ENCODE measurements around the gene ZNF710. TPM values are rescaled to one million over a fixed set of nuclear protein-coding genes. Genes with fewer than 3 reads are reported as not detected.

Gene ZNF710
- total and polyA plus RNA-seq, 9 of the 15 experiments (the other 6 are each of a cell fraction or from before 2014, with no cell fraction given): 0.56 to 14.2 (median 5.2) TPM

DNA sequence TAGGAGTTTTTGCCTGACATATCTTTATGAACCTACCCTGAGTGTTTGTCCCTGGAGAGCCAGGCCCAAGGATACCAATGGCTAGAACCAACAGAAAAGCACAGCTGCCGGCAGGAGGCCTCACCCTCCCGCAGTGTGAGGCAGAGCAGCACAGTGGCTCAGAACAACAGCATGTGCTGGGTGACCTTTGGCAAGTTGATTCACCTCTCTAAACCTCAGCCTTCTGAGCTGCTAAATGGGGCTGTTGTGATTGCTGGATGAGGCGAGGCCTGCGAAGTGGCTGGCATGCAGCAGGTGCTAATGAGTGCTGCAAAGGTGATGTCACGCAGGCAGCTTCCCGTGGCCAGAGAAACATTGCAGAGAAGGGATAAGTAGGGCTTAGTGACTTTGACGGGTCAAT, 77.8 kb downstream of the ZNF710 start:
- H3K79me2 ChIP-seq (ENCODE audit: control insufficient read depth, insufficient read depth, low read length): no peaks in the 10 kb centered on the region
- H3K9me1 ChIP-seq (ENCODE audit: control insufficient read depth, insufficient read depth, low read length): no peaks in the 10 kb centered on the region
- TF ChIP-seq, protein P1, sequence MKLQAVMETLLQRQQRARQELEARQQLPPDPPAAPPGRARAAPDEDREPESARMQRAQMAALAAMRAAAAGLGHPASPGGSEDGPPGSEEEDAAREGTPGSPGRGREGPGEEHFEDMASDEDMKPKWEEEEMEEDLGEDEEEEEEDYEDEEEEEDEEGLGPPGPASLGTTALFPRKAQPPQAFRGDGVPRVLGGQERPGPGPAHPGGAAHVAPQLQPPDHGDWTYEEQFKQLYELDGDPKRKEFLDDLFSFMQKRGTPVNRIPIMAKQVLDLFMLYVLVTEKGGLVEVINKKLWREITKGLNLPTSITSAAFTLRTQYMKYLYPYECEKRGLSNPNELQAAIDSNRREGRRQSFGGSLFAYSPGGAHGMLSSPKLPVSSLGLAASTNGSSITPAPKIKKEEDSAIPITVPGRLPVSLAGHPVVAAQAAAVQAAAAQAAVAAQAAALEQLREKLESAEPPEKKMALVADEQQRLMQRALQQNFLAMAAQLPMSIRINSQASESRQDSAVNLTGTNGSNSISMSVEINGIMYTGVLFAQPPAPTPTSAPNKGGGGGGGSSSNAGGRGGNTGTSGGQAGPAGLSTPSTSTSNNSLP (IDR thresholded peaks at IDR 0.05; ENCODE audit: borderline replicate concordance, low read depth, low read length): no peak
- TF ChIP-seq KDM1A (IDR thresholded peaks at IDR 0.05) (peak; percentile 12 to 52; a peak in 1 of 4 replicates), IRF2 (CRISPR knock-in tag; IDR thresholded peaks at IDR 0.05) (no peak), RB1 (IDR thresholded peaks at IDR 0.05; ENCODE audit: low read depth) (no peak), RBM25 (IDR thresholded peaks at IDR 0.05; ENCODE audit: low read depth, low read length, severe bottlenecking) (peak; percentile 54), ESRRA (IDR thresholded peaks at IDR 0.05; ENCODE audit: borderline replicate concordance, low read depth) (peak; percentile 92)
- TF ChIP-seq, protein P2, sequence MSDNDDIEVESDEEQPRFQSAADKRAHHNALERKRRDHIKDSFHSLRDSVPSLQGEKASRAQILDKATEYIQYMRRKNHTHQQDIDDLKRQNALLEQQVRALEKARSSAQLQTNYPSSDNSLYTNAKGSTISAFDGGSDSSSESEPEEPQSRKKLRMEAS (CRISPR knock-in tag; IDR thresholded peaks at IDR 0.05): peak; percentile 36; the same call in 1 of the 2 replicates
- no peak for DNase-seq (ENCODE audit: extremely low read depth in 1 of 4, low spot score in 3 of 4)
- H3K9ac ChIP-seq (ENCODE audit: insufficient read depth in 1 of 2, low read depth in 2 of 2, low read length in 2 of 2): peak overlapping the region in 1 of 2 experiments; percentile 26; a peak in 1 of 4 replicates
- peaks cover 8% of the 10 kb centered on the region; the same call in 2 of the 3 replicates for H3K36me3 ChIP-seq (ENCODE audit: control insufficient read depth, insufficient read depth, low read length)
- ATAC-seq: no peak
- no peak overlapping the region for H3K4me2 ChIP-seq (ENCODE audit: insufficient read depth, low read length)
- ChIA-PET CTCF (ENCODE audit: low intra/inter-chr PET ratio) (no interaction called here), POLR2A (interaction anchor here (0.5 to 1.2 kb wide), 5 partner anchors 11 to 179 kb away, joined by 3 to 4 read pairs (median 3); no protein-coding TSS in a partner anchor)
- in situ Hi-C loops (cut with MboI): loop anchor here (10.0 kb wide), 1 partner anchor 344 kb away; no protein-coding TSS in a partner anchor
- no peak overlapping the region for H2AFZ ChIP-seq (ENCODE audit: low read depth, low read length)
- H4K20me1 ChIP-seq (replicated peaks; ENCODE audit: control insufficient read depth, insufficient read depth, low read length): no peaks in the 10 kb centered on the region
- intact Hi-C loops (cut with micrococcal nuclease): no loop called here
- H3K4me3 ChIP-seq: no peak overlapping the region
- WGBS (ENCODE audit: insufficient coverage, low coverage, missing lambda C conversion rate): 67% methylated on average over 7 of the region's 7 CpGs
- no TSS peak for BruUV-seq (replicated peaks)
- peaks cover 0 to 24% of the 10 kb centered on the region in 2 experiments; a peak in 1 of 5 replicates for H3K4me1 ChIP-seq (replicated peaks in 1 of 2; ENCODE audit: control insufficient read depth in 2 of 2, insufficient read depth in 2 of 2, low read length in 2 of 2)
- no peaks in the 10 kb centered on the region for H3K9me3 ChIP-seq (replicated peaks; ENCODE audit: control insufficient read depth, insufficient read depth, low read depth, low read length)
- H3K27ac ChIP-seq (ENCODE audit: extremely low read depth, low read depth, low read length): no peak overlapping the region
- FAIRE-seq: no peak
- H3K27me3 ChIP-seq (ENCODE audit: control insufficient read depth in 2 of 2, insufficient read depth in 2 of 2, low read length in 2 of 2): no peaks in the 10 kb centered on the region

Measured in K562 (cell line).